Ecto neural progenitor cell (in vitro differentiated cells): ENCODE data around the gene SULT1A1.
A peak's percentile ranks its signal among the peaks of the same experiment; 100 is the strongest.
"Not testable (repeated sequence)": the region's sequence is repeated elsewhere in the genome, so short reads cannot be mapped to it uniquely, and the experiment has no call there.

Experiments
- DNase-seq: peaks from one replicate; pipeline ENCODE4 v3.0.0-alpha.2; 2018; ENCODE audit warnings: low spot score

SULT1A1 gene

DNA sequence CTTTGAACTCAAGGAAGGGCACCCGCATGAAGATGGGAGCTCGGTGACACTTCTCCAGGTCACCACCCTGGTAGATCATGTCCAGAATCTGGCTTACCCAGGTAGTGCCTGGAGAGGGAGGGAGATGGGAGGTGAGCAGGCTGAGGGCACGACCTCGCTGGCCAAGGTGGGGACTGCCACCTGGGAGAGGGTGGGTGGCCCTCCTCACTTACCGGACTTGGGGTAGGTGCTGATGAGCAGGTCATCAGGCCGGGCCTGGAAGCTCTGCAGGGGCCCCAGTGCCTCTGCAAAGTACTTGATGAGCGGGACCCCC is 1.4 kb downstream of the SULT1A1 start:
- DNase-seq: peak; percentile 18

DNA sequence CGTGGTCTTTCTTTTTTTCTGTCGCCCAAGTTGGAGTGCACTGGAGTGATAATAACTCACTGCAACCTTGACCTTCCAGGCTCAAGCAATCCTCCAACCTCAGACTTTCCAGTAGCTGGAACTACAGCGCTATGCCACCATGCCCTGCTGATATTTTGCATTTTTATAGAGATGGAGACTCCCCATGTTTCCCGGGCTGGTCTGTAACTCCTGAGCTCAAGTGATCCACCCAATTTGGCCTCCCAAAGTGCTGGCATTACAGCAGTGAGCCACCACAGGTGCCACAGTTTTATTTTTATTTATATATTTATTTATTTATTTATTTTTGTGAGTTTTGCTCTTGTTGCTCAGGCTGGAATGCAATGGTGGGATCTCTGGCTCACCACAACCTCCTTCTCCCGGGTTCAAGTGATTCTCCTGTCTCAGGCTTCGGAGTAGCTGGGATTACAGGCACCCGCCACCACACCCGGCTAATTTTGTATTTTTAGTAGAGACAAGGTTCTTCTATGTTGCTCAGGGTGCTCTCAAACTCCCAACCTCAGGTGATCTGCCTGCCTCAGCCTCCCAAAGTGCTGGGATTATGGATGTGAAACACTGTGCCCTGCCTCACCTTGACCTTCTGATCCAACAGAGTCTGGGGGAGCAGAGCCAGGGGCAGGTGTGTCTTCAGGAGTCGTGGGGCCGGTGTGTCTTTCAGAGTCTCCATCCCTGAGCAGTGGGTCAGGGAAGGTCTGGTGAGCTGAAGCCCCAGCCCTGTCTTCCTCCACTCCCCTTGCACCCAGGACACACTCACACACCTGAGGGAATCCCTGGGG is 2.0 kb downstream of the SULT1A1 start:
- not testable (repeated sequence) for DNase-seq

DNA sequence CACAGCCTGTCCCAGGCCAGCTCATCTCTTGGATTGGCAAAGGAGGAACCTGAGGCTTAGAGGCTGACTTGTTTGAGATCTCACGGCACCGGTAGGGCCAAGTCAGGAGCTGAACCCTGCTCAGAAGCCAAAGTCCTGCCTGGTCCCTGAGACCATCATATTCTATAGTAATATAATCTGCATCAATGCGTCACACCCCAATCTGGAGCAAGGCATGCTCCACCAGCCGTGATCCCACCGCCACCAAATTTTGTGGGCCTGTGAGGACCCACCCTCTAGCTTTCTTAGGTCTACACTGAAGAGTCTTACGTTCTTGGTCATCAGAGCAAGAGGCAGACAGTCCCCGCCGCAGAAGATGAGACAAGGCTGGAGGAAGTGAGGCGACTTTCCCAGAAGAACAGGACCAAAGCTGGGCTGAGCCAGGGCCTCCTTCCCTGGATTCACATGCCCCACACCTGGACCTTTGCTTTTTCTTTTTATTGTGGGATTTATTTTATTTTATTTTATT is 2.7 kb downstream of the SULT1A1 start:
- no peak for DNase-seq

DNA sequence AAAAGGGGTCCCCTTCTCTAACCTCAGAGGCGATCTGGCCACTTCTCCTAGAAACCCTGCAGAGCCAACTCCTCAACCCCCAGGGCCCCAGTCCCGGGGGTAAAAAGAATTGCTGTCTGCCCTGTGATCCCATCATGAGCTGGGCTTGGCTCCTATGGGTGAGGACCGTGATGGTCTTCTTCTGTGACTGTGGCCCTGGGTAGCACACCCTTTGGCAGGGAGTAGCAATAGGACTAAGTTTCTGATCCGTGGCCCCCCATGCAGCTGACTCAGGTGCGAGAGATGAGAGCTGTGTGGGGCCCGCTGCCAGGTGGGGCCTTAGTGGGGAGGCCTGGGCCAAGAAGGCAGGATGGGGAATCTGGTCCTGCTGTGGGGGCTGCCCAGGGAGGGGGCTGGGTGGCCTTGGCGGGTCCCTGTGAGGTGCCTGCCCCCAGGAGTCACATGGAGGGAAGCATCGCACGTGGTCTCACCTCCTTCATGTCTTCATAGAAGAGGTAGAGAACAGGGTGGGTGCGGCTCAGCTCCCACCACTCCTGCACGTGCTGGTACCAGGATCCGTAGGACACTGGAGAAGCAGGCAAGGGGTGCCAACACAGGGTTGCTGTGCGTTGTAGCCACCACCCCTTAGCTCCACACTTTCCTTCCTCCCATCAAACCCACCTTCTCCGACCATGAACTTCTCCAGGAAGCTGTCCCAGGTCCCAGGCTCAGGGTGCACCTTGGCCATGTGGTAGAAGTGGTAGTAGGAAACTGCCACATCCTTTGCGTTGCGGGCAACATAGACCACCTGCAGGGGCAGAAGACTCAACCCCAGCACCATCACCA is 3.3 kb downstream of the SULT1A1 start:
- DNase-seq: no peak

DNA sequence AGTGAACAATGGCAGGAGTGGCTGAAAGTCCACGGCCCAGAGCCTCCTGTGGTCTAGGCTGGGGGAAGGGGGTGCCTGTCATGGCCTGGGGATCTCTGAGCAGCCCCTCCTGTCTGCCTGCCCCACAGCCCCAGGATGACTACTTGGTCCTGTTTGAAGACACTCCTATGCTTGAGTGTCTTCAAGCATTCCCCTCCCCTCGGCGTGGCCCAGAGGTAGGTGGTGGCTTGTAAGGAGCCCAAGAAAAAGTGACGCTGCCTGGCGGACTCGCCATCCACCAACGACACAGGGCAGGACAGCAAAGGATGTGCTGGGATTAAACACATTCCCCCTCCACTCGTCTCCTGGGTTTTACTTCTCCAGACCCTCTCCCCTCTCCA is 5.7 kb downstream of the SULT1A1 start:
- no peak for DNase-seq

DNA sequence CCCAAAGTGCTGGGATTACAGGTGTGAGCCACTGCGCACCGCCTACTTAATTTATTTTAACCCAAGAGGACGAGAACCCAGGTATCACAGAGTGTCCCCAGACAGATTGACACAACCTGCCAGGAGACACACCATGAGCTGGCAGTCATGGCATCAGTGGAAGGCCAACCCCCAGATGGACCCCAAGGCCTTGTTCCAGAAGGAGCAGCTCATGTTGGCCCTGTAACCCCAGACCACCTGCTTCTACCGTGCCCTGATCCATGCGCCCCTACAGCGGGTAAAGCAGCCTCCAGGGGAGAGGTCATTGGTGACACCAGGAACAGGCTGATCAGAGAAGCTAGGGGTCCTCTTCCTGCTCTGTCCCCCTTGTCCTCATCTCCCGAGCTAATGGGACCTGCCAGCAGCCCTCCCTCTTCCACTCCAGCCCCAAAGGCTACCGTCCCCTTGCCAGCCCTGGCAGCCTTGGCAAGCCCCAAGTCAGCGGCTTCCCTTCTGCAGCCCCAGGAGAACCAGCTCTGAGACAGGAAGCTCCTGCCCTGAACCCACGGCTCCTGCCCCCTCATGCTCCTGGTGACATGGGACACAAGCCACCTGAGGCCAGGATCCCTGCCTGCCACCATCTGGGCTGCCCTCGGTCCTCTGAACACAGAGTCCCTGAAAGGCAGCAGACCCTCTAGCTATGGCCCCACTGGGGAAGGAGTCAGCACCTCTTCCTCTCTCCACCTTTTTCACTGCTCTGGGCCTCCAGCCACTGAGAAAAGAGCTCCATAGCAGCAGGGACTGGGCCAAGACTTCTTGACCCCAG is 6.3 kb downstream of the SULT1A1 start:
- DNase-seq: no peak

DNA sequence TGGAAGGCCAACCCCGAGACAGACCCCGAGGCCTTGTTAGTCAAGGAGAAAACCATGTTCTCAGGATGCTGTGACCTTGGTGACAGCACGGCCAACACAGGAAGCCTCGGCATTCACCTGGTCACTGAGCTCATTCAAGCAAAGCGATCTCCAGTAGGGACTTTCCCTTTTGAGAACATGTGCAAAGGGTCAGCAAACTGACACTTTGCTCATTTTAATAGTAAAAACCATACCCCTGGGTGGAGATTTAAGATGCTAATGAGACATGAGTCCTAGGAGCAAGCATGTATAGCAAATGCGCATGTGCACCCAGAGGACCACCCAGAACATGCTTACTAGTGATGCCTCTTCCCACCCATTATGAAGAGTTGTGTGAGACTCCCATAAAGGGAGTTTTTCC is 7.3 kb downstream of the SULT1A1 start:
- no peak for DNase-seq

DNA sequence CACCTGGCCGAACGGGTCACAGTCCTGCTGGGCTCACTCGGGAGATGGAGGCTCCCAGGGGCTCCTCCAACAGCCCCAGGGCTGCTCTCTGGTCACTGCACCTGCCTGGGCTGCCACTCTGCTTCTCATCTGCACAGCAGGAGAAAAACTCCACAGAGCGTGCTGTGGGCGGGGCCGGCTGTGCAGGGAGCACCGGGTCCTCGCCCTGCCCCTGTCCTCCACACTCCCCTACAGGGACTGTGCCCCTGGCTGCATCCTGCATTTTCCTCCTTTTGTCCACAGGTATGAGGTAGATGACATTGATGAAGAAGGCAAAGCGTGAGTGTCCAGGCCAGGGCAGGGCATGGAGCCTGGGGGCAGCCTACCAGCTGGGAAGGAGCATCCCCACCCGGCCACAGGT is 7.8 kb downstream of the SULT1A1 start:
- not testable (repeated sequence) for DNase-seq

DNA sequence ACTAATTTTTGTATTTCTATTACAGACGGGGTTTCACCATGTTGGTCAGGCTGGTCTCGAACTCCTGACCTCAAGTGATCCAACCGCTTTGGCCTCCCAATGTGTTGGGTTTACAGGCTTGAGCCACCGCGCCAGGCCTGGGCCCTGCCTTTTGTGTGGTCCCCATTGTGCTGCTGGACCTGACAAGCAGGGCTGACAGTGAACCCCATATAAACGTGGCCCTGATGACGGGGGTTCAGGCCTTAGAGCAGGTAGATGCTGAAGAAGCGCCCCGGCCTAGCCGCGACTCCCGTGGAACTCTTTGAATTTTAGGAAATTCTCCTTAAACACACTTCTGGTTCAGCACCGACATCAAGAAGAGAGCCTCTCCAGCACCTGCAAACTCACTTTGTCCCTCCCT is 8.3 kb downstream of the SULT1A1 start:
- DNase-seq: not testable (repeated sequence)

DNA sequence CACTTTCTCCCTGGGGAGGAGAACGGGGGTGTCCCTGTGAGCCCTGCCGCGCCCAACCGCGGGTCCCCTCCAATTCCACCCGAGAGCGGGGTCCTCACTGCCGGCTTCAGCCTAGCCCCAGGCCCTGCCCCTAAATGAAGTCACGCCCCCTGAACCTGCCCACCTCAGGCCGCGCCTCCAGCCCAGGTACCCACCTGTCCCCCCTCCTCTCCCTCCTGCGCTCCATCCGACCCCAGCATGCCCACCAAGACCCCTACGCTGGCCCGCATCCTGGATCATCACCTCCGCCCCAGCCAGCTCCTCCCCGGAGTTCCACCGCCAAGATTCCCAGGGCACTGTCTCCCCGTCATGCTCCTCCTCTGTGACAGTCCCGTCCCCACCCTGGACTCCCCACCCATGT is 8.9 kb downstream of the SULT1A1 start:
- DNase-seq: not testable (repeated sequence)

DNA sequence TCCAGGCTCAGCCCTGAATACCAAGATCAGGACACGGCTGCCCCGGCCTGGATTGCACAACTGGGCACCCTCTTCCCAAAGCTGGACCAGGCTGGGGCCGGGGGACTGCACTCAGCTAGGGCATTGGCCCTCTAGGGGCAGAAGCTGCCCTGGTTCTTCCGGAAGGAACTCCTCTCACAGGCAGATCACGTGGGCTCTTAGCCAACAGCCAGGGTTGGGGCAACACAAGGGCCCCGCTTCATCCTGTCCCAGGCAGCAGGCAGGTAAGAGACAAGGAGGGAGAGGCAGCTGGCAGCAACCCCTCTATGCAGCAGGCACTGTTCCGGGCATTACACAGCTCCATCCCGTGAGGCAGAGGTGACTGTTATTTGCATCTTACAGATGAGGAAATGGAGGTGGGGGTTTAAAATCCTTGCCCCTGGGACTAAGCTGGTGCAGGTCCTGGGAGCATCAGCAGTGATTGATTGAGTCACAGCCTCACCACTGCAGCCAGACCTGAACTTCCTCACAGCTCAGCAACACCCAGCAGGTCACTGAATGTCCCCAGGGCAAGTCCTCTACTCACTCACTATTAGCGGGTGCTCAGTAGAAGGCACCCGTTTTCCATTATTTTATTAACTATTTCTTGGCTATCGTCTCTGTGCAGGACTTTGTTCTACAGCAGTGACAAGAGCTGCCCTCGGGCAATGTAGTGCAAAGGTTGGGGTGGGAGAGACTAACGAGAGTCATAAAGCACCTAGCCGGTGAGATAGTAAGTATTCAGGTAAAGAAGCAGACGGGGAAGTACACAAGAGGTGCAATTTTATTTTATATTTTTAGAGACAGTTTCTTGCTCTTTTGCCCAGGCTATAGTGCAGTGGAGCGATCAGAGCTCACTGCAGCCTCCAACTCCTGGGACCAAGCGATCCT is 10.2 kb downstream of the SULT1A1 start:
- not testable (repeated sequence) for DNase-seq

DNA sequence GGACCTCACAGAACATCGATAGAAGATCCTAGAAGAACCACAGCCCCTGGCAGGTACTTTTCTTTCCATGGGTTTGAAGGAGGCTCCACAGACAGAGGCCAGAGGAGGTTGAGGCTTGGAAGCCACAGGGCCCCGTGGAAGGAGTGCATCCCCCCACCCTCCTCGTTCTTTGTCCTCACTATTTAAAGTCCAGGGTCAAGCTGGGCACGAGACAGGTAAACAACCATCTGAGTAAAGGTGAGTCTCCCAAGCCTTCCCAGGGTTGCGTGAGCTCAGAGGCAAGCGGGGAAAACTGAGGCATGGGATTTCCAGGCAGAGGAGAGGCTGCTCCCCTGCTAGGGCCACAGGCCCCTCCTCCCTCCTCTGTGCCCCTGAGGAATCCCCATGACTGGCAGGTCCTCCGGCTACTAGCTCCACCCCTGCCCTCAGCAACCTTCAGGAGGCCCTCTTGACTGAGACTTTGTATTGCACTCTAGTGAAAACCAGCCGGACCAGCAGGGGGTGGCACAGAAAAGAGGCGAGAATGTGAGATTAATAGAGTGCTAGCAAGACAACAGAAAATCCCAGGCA is 12.1 kb downstream of the SULT1A1 start:
- DNase-seq: peak; percentile 57

DNA sequence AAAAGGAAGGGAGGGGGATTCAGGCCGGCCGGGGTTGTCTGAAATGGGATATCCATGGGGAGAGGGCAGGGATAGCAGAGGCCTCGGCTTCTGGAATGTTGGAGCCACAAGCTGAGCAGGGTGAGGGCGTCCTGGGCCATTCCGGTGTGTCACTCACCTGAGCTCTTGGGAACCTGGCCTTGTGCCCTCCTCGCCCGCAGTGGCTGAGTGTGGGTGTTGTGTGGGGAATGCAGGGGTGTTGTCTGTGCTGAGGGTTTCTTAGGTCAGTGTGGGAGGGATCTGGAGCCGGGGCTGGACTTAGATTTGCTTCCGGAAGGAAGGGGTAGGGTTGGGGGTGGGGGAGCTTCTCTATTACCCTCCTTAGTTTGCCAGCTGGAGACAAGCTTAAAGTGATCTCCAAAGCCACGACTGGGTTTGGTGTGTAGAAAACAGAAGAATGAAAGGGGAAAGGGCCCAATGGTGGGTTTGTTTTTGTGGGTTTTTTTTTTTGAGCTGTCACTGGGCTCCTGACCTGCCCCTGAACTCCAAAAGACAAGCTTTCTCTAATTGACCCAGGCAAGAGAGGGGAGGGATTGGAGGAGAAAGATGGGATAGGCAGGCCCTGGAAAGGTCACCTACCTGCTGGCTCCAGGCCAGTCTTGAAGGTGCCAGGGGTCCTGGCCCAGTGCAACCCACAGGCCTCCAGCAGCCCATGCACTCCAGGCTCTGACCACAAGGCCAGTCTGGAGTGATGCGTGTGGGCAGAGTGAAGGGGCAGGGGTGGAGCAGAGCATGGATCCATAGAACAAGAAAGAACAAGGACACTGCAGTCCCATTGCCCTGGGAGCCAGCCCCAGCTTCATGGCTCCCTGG is 12.8 kb downstream of the SULT1A1 start, which contains the start of gene SULT1A2:
SULT1A2 (minus strand) TSS at position 211 of the 852 bp plus-strand sequence. CDS start 1,120 bp downstream, outside the sequence.
- DNase-seq: no peak

DNA sequence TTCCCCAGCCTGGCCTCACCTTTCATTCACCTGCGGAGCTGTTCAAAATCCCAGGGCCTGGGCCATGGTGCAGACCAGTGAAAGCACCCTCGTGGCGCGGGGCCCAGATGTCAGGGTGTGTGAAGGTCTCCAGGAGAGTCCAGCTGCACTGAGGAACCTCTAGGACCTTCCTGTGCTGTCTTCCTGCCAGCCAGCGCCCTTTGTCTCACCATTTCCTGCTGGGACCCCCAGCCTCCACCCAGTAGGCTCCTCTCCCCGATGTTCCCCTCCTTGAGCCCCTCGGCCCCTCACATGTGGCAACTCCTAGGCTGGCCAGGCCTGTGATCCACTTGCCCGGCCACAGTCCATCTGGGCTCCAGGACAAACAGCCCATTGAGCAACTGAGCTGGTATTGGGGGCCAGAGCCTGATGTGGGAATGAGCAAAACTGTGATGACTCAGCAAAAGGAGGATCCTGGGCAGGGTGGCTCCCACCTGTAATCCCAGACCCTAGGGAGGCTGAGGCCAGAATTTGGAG is 13.7 kb downstream of the SULT1A1 start:
- DNase-seq: no peak

DNA sequence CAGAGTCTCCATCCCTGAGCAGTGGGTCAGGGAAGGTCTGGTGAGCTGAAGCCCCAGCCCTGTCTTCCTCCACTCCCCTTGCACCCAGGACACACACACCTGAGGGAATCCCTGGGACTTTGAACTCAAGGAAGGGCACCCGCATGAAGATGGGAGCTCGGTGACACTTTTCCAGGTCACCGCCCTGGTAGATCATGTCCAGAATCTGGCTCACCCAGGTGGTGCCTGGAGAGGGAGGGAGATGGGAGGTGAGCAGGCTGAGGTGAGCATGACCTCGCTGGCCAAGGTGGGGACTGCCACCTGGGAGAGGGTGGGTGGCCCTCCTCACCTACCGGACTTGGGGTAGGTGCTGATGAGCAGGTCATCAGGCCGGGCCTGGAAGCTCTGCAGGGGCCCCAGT is 14.4 kb downstream of the SULT1A1 start:
- not testable (repeated sequence) for DNase-seq

DNA sequence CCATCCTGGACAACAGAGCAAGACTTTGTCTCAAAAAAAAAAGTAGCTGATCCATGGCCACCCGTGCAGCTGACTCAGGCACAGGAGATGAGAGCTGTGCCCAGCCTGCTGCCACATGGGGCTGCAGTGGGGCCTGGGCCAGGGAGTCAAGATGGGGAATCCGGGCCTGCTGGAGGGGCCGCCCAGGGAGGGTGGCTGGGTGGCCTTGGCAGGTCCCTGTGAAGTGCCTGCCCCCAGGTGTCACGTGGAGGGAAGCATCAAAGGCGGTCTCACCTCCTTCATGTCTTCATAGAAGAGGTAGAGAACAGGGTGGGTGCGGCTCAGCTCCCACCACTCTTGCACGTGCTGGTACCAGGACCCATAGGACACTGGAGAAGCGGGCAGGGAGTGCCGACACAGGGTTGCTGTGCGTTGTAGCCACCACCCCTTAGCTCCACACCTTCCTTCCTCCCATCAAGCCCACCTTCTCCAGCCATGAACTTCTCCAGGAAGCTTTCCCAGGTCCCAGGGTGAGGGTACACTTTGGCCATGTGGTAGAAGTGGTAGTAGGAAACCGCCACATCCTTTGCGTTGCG is 16.8 kb downstream of the SULT1A1 start:
- no peak for DNase-seq

DNA sequence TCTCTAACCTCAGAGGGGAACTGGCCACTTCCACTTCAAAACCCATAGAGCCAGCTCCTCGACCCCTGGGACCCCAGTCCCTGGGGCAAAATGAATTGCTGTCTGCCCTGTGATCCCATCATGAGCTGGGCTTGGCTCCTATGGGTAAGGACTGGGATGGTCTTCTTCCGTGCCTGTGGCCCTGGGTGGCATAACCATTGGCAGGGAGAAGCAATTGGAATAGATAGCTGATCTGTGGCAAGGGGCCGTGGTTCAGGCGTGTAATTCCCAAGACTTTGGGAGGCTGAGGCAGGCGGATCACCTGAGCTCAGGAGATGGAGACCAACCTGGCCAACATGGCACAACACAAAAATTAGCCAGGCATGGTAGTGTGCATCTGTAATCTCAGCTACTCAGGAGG is 17.3 kb downstream of the SULT1A1 start:
- no peak for DNase-seq

DNA sequence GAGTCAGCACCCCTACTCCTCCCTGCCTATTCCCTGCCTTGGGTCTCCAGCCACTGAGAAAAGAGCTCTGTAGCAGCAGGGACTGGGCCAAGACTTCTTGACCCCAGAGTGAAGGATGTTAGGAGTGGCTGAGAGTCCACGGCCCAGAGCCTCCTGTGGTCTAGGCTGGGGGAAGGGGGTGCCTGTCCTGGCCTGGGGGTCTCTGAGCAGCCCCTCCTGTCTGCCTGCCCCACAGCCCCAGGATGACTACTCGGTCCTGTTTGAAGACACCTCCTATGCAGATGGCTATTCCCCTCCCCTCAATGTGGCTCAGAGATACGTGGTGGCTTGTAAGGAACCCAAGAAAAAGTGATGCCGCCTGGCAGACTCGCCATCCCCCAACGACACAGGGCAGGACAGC is 18.5 kb downstream of the SULT1A1 start:
- DNase-seq: no peak
